Retinal pigment epithelial cell (primary cell): Measurements from ENCODE around the gene HOXC9.

Experiments
- DNase-seq: peaks from one replicate; pipeline ENCODE4 v3.0.0-alpha.2; 2010; ENCODE audit warnings: low read depth
- H3K4me3 ChIP-seq: 2 replicates; pipeline ENCODE4 v1.5.1; 2011; ENCODE audit warnings: mild to moderate bottlenecking, low read length, control low read depth, moderate library complexity
- TF ChIP-seq, protein P1 (sequence below): conservative IDR thresholded peaks from 2 replicates; pipeline ENCODE4 v1.5.1; 2011; ENCODE audit warnings: low read depth, low read length, control low read depth, inconsistent platforms

The HOXC9 gene

DNA sequence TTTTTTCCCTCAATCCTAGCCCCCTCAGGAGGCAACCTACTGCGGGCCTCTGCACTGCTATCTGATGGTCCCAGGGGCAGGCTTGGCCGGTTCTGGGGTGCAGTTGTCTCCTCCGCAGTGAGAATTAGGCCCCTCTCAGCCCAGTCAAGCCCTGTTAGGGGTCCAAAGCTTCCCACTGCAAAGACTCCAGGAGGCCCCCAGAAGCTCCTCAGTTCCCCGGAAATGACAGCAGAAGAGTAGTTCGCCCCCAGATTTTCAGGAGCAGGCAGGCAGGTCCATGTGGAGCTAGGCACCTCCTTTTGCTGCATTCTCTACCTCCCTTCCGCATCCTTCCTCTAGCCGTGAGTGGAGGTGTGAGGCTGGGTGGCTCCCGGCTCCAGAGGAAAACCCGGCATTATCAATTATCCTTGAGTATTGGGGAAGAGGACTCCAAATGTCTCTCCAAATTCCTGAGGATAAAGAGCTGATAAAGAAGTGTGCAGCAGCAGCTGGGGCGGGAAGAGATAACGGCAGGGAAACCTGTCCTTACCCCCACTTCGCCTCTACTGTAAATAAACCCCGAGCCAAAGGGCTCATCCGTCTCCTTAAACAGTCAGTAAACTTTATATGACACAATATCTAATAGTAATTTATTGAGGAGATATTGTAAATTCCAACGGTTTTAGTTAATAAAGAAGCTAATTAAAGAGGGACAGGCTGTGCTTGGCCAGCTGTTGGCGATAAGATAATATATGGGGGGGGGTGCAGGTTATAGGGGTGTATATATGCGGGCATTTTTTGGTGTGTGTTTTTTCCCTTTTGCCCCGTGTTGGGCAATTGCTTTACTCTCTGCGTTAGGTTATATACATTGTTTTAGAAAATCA is 45.9 kb upstream of the HOXC9 start:
- TF ChIP-seq, protein P1, sequence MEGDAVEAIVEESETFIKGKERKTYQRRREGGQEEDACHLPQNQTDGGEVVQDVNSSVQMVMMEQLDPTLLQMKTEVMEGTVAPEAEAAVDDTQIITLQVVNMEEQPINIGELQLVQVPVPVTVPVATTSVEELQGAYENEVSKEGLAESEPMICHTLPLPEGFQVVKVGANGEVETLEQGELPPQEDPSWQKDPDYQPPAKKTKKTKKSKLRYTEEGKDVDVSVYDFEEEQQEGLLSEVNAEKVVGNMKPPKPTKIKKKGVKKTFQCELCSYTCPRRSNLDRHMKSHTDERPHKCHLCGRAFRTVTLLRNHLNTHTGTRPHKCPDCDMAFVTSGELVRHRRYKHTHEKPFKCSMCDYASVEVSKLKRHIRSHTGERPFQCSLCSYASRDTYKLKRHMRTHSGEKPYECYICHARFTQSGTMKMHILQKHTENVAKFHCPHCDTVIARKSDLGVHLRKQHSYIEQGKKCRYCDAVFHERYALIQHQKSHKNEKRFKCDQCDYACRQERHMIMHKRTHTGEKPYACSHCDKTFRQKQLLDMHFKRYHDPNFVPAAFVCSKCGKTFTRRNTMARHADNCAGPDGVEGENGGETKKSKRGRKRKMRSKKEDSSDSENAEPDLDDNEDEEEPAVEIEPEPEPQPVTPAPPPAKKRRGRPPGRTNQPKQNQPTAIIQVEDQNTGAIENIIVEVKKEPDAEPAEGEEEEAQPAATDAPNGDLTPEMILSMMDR, result no peak
- DNase-seq, result no peak
- H3K4me3 ChIP-seq, result no peak overlapping the region

DNA sequence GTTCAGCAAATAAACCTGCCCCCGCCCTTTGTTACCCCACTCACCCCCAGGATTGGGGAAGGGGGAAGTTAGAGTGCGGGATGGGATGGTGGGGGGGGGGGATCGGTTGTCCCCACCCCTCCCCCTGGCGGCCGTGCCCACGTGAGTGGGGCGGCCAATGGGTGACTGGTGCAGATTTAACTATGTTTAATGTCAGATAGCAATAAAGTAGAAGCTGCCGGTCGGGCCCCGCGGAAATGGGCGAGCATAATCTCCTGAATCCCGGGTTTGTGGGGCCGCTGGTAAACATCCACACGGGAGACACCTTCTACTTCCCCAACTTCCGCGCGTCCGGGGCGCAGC is 45.3 kb upstream of the HOXC9 start, which contains the start of gene HOXC12:
HOXC12 (plus strand) TSS at position 210 of the 342 bp plus-strand sequence; CDS start at position 237, 27 bp downstream.
- no peak within 1 kb of the TSS for H3K4me3 ChIP-seq
- DNase-seq, result no peak
- TF ChIP-seq, protein P1, result no peak

DNA sequence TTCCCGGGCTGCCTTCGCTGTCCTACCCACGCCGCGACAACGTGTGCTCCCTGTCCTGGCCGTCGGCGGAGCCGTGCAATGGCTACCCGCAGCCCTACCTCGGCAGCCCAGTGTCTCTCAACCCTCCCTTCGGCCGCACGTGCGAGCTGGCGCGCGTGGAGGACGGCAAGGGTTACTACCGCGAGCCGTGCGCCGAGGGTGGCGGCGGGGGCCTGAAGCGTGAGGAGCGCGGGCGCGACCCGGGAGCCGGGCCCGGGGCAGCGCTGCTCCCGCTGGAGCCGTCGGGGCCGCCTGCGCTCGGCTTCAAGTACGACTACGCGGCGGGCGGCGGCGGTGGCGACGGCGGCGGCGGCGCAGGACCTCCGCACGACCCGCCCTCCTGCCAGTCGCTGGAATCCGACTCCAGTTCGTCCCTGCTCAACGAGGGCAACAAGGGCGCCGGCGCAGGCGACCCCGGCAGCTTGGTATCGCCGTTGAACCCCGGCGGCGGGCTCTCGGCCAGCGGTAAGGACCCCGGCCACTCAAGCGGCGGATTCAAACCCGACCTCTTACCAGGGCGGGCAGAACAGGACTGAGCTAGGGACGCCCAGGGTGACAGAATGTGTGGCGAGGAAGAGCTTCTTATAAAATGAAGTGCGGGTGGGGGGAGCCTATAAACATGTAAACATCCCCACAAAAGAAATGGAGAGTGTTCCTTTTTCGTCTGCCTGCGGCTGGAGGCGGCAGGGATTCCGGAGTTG is 44.8 kb upstream of the HOXC9 start:
- H3K4me3 ChIP-seq, result no peak overlapping the region
- no peak for DNase-seq
- TF ChIP-seq, protein P1, result no peak

DNA sequence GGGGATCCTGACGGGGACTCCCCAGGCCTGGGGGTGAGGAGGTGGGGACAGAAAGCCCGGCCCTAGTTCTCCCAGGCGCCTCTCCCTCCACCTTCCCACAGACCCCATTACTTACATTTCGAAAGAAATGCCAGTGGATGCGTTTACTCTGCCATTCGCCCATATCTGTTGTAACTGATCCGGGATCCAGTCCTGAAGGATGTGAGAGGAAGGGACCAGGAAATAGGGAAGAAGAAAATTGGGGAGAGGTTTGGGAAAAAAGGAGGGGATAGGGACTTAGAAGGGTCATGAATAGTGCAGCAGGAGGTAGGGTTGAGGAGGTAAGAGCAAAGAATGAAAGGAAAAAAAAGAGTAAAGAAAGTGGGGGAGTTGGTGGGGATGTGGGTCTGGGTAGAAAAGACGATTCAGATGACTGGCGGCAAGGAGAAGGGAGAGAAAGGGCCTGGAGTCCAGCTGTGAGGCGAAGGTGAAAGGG is 44.1 kb upstream of the HOXC9 start:
- no peak overlapping the region for H3K4me3 ChIP-seq
- TF ChIP-seq, protein P1, result no peak
- no peak for DNase-seq

DNA sequence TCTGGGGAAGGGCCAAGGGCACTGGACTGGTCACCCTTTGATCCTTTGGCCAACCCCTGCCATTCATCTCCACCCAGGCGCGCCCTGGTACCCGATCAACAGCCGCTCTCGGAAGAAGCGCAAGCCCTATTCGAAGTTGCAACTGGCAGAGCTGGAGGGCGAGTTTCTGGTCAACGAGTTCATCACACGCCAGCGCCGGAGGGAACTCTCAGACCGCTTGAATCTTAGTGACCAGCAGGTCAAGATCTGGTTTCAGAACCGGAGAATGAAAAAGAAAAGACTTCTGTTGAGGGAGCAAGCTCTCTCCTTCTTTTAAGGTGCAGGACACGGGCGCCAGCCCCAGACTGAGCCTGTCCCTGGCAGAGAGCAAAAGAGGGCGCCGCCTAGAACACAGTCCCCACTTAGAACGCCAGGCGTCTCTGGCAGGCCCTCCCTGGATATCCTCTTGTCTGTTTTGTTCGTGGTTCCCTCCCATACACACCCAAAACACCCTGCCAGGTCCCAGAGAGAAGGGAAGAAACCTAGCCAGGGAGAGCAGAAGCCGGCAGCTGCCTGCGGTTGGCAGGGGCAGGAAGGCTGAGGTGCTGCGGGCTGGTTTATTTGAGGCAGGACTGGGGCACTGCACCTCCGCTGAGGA is 43.6 kb upstream of the HOXC9 start:
- no peak overlapping the region for H3K4me3 ChIP-seq
- DNase-seq, result no peak
- TF ChIP-seq, protein P1, result no peak

DNA sequence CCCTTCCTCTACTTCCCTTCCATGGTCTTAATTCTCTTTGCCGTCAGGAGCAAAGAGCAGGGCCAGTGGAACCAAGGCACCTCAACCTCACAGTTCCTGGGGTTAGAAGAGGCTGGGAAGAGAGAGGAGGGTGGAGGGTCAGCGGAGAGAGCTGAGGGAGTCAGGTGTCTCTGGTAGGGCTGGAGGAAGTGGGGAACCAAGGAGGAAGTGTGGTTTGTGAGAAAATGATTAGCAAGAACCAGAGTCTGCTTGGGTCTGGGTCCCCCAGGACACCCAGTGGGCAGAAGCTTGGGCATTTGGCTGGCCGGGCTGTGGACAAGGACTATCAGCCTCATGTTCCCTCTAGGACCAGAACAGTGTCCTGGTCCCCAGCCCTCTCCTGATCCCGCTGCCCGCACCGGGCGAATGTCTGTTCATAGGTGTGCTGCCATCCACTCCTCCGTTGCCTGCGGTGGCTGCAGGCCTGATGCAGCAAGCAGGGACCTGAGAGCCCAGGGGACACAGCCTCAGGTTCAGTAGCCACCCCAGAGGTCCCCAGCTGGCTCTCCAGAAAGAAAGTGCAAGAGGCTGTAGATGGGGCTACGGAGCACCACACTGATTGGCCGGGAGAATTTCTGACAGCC is 42.9 kb upstream of the HOXC9 start:
- TF ChIP-seq, protein P1, result no peak
- no peak overlapping the region for H3K4me3 ChIP-seq
- no peak for DNase-seq
